ENCODE data around the gene CRYL1.

- TF ChIP-seq CTCF (IDR thresholded peaks at IDR 0.05) (no peak), POLR2AphosphoS5 (IDR thresholded peaks at IDR 0.05) (no peak), EP300 (IDR thresholded peaks at IDR 0.05) (no peak), POLR2A (IDR thresholded peaks at IDR 0.05) (no peak)
These were observed 95.4 kb downstream of the CRYL1 start for GRCh38 chr13:20430296-20430695.

Data from sigmoid colon (tissue), 4 donors.